Measurements from ENCODE around the gene MAGOHB. TPM values are rescaled to one million over a fixed set of nuclear protein-coding genes. Genes with fewer than 3 reads are reported as not detected.

Gene MAGOHB
- total RNA-seq, 1 experiment from 2014 or later = 72.0 TPM

- Histone ChIP-seq H3K36me3 (ENCODE audit: insufficient read depth, low read length, poor library complexity, severe bottlenecking) (no peaks in the 10 kb centered on the region), H3K4me1 (ENCODE audit: insufficient read depth, low read length, poor library complexity, severe bottlenecking) (no peaks in the 10 kb centered on the region), H3K27ac (ENCODE audit: low read depth, low read length, poor library complexity, severe bottlenecking) (no peak overlapping the region), H3K4me3 (ENCODE audit: low read depth, low read length, poor library complexity, severe bottlenecking) (no peak overlapping the region), H3K27me3 (replicated peaks; ENCODE audit: insufficient read depth, low read depth, low read length, poor library complexity) (no peaks in the 10 kb centered on the region), H3K9me3 (ENCODE audit: low read depth, low read length, poor library complexity, severe bottlenecking) (no peaks in the 10 kb centered on the region)
- POLR2A ChIA-PET (ENCODE audit: low non-redundant PET) = no interaction called here
- intact Hi-C loops (cut with micrococcal nuclease; ENCODE audit: unreplicated experiment) = no loop called here
- CTCF ChIA-PET = no interaction called here
- TF ChIP-seq EZH2 (IDR thresholded peaks at IDR 0.05; ENCODE audit: borderline replicate concordance, low read depth, low read length, poor library complexity, severe bottlenecking) (no peak), CTCF (conservative IDR thresholded peaks at IDR 0.05; ENCODE audit: low read depth, low read length) (no peak)
- no TSS peak for BruUV-seq (replicated peaks)
- no peak for DNase-seq (ENCODE audit: low spot score)
These were observed 7.9 kb upstream of the MAGOHB start for GRCh38 chr12:10621278-10621677.

DNA sequence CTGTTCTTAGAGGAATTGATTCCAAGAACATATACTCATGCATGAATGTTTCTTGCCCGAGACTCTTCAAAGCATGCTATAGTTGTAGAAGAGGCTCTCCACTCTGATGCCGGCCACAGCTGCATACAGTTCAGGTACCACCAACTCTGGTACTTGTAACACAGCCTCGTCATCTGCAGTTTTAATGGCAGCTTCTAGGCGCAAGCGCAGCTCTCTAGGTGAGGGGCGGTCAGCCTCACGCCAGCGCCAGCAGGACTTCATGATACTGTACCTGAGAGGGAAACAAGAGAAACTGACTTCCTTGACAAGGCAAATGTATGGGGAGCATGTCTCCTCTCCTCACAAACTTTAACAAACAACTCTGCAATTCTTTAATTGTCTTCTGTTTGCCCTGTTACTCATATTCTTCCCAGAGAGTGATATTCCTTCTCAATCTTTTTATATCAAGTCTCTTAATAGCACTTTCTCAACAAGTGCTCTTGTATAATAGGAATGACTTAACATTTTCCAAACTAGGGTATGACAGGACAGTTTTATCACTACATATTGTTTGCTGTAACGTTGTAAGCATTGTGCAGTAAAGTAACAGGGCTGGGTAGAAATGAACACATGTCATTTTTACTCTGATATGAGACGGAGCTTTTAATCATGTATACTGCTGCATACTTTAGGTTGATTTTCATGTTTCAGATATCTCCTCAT lies 6.8 kb upstream of the MAGOHB start:
- no peaks in the 10 kb centered on the region for H3K4me1 ChIP-seq (ENCODE audit: insufficient read depth, low read length, poor library complexity, severe bottlenecking)
- H3K4me3 ChIP-seq (ENCODE audit: low read depth, low read length, poor library complexity, severe bottlenecking) = no peak overlapping the region
- H3K36me3 ChIP-seq (ENCODE audit: insufficient read depth, low read length, poor library complexity, severe bottlenecking) = no peaks in the 10 kb centered on the region
- TF ChIP-seq CTCF (conservative IDR thresholded peaks at IDR 0.05; ENCODE audit: low read depth, low read length) (no peak), EZH2 (IDR thresholded peaks at IDR 0.05; ENCODE audit: borderline replicate concordance, low read depth, low read length, poor library complexity, severe bottlenecking) (no peak)
- no peaks in the 10 kb centered on the region for H3K27me3 ChIP-seq (replicated peaks; ENCODE audit: insufficient read depth, low read depth, low read length, poor library complexity)
- intact Hi-C loops (cut with micrococcal nuclease; ENCODE audit: unreplicated experiment) = no loop called here
- ChIA-PET CTCF (no interaction called here), POLR2A (ENCODE audit: low non-redundant PET) (no interaction called here)
- DNase-seq (ENCODE audit: low spot score) = no peak
- H3K27ac ChIP-seq (ENCODE audit: low read depth, low read length, poor library complexity, severe bottlenecking) = no peak overlapping the region
- no peaks in the 10 kb centered on the region for H3K9me3 ChIP-seq (ENCODE audit: low read depth, low read length, poor library complexity, severe bottlenecking)
- BruUV-seq (replicated peaks) = no TSS peak

DNA sequence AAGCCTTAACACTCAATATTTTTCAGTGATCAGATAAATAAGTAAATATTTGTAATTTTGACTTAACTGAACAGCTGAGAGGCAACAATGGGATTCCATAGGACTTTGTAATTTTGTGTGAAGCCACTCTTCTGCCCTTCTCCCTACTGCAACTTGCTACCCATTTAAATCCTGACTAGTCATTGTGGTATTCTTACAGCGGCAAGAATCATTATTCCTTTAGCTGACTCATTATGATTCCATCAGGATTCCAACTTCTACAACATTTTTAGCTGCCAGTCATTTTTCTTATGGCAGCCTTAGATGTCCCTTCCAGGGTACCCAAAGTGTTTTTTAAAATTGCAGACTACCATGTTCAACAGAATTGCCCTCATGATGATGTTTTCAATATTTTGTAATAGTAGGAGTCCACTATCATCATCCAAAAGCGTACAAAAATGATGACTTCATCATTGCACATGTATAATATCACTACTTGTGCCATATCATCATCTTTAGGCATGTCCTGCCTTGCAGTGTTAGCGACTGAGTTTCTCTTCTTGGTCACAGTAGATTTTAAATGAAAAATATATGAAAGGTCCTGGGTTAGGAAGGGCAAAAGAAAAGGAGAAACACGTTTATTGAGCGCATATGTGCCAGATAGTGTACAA lies 5.1 kb upstream of the MAGOHB start:
- CTCF ChIA-PET = no interaction called here
- Histone ChIP-seq H3K27me3 (replicated peaks; ENCODE audit: insufficient read depth, low read depth, low read length, poor library complexity) (no peaks in the 10 kb centered on the region), H3K9me3 (ENCODE audit: low read depth, low read length, poor library complexity, severe bottlenecking) (no peaks in the 10 kb centered on the region), H3K27ac (ENCODE audit: low read depth, low read length, poor library complexity, severe bottlenecking) (no peak overlapping the region), H3K4me3 (ENCODE audit: low read depth, low read length, poor library complexity, severe bottlenecking) (no peak overlapping the region), H3K4me1 (ENCODE audit: insufficient read depth, low read length, poor library complexity, severe bottlenecking) (no peaks in the 10 kb centered on the region), H3K36me3 (ENCODE audit: insufficient read depth, low read length, poor library complexity, severe bottlenecking) (no peaks in the 10 kb centered on the region)
- POLR2A ChIA-PET (ENCODE audit: low non-redundant PET) = no interaction called here
- TF ChIP-seq CTCF (conservative IDR thresholded peaks at IDR 0.05; ENCODE audit: low read depth, low read length) = no peak
- TF ChIP-seq EZH2 (IDR thresholded peaks at IDR 0.05; ENCODE audit: borderline replicate concordance, low read depth, low read length, poor library complexity, severe bottlenecking) = no peak
- no TSS peak for BruUV-seq (replicated peaks)
- DNase-seq (ENCODE audit: low spot score) = no peak
- intact Hi-C loops (cut with micrococcal nuclease; ENCODE audit: unreplicated experiment) = loop anchor here (5.0 kb wide), 1 partner anchor 54 kb away; the partner anchor contains the start of gene STYK1
